DOHH2 (cell line): ENCODE results near the gene NUDT3.
A peak's percentile ranks its signal among the peaks of the same experiment; 100 is the strongest.

ENCODE experiments used
- H3F3A ChIP-seq: fragments of 200-600 bp; sonication (generic), shearing (Covaris generic); 2 replicates; pipeline ENCODE4 v1.6.0; 2016; ENCODE audit warnings: antibody characterized with exemption, mild to moderate bottlenecking; ENCODE audit not compliant: control insufficient read depth, insufficient read depth
- H3K27ac ChIP-seq: fragments of 200-600 bp; sonication (generic); 2 replicates; pipeline ENCODE4 v1.5.1; 2014; ENCODE audit warnings: low read depth, mild to moderate bottlenecking, low read length, moderate library complexity
- H3K27me3 ChIP-seq: fragments of 200-600 bp; sonication (generic); 2 replicates; pipeline ENCODE4 v1.6.1; 2014; ENCODE audit warnings: mild to moderate bottlenecking, low read length, mixed read lengths; ENCODE audit not compliant: control insufficient read depth
- H3K36me3 ChIP-seq: fragments of 200-600 bp; sonication (generic); 2 replicates; pipeline ENCODE4 v1.6.1; 2014; ENCODE audit warnings: mild to moderate bottlenecking, low read length, moderate library complexity, mixed read lengths; ENCODE audit not compliant: control insufficient read depth
- H3K4me1 ChIP-seq: fragments of 200-600 bp; sonication (generic); 2 replicates; pipeline ENCODE4 v1.6.1; 2014; ENCODE audit warnings: mild to moderate bottlenecking, low read length, mixed read lengths; ENCODE audit not compliant: control insufficient read depth
- H3K4me2 ChIP-seq: fragments of 200-600 bp; sonication (generic); 2 replicates; pipeline ENCODE4 v1.6.0; 2014; ENCODE audit warnings: mild to moderate bottlenecking, low read length, moderate library complexity
- H3K4me3 ChIP-seq: fragments of 200-600 bp; sonication (generic); 2 replicates; pipeline ENCODE4 v1.5.1; 2014; ENCODE audit warnings: mild to moderate bottlenecking, low read length, mixed read lengths
- H3K79me2 ChIP-seq: fragments of 200-600 bp; sonication (generic); 2 replicates; pipeline ENCODE4 v1.6.1; 2014; ENCODE audit warnings: mild to moderate bottlenecking, low read length, mixed read lengths; ENCODE audit not compliant: control insufficient read depth
- H3K9me2 ChIP-seq: fragments of 200-600 bp; sonication (generic); replicated peaks from 2 replicates; pipeline ENCODE4 v1.6.1; 2014; ENCODE audit warnings: mild to moderate bottlenecking, low read length, mixed read lengths; ENCODE audit not compliant: control insufficient read depth
- H3K9me3 ChIP-seq: fragments of 200-600 bp; sonication (generic); 2 replicates; pipeline ENCODE4 v1.6.1; 2014; ENCODE audit warnings: antibody characterized with exemption, low read length, mixed read lengths; ENCODE audit not compliant: control insufficient read depth, insufficient read depth
- H4K20me1 ChIP-seq: fragments of 200-600 bp; sonication (generic); 2 replicates; pipeline ENCODE4 v1.6.0; 2014; ENCODE audit warnings: low read depth, mild to moderate bottlenecking, antibody characterized with exemption, low read length, moderate library complexity; ENCODE audit not compliant: control insufficient read depth, insufficient read depth
- EZH2phosphoT487 ChIP-seq: fragments of 200-600 bp; sonication (generic); IDR thresholded peaks from 2 replicates; pipeline ENCODE4 v1.6.1; 2017; ENCODE audit warnings: borderline replicate concordance, mild to moderate bottlenecking, antibody characterized with exemption, low read length, moderate library complexity, mixed read lengths
- TF ChIP-seq, protein P1 (sequence below): fragments of 200-600 bp; sonication (generic); IDR thresholded peaks from one replicate; pipeline ENCODE4 v1.5.1; 2014; ENCODE audit warnings: antibody characterized with exemption, mild to moderate bottlenecking, low read depth, low read length; ENCODE audit not compliant: poor library complexity, severe bottlenecking

The NUDT3 gene

DNA sequence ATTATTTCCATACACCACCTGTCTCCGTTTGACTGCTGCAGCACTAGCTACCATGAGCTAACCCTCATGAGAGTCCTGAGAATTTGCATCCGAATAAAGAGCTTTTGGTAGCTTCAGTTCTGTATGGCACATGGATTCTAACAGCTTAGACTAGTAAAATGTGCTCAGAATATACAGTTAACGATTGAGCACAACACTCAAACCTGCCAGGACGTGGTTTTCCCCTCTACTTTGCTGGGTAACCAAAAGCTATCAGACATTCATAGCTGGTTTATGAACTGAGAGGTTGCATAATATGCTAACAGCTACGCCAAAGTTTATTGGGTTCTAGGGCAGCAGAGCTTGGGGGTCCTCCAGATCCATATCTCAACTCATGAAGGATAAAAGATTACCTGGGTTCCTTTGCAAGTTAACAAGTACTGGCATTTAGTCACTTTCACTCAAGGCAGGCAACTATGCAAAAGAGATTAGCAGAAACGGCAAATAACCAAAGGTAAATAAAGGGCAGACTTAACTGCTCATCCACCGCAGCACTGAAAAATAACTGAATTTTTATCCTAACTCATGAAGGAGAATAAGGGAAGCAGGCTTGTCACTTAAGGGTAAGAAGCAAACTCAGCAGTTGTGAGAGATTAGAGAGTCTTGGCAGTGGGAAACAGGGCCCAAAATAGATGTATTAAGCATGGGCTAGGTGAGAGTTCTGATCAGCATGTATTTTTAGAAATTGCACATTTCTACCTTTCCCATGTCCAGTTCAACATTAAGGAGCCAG is 29.4 kb downstream of the NUDT3 start:
- Histone ChIP-seq H3K79me2 (peaks cover 85% of the 10 kb centered on the region), H3K4me2 (peak overlapping the region; percentile 30; the same call in 1 of the 2 replicates), H3K4me3 (no peak overlapping the region), H3K27me3 (no peaks in the 10 kb centered on the region), H3K9me3 (no peaks in the 10 kb centered on the region), H4K20me1 (peaks cover 5% of the 10 kb centered on the region; the same call in 1 of the 2 replicates), H3K36me3 (peaks cover 3% of the 10 kb centered on the region; the same call in 1 of the 2 replicates), H3K9me2 (no peaks in the 10 kb centered on the region), H3F3A (no peaks in the 10 kb centered on the region), H3K4me1 (peaks cover 17% of the 10 kb centered on the region), H3K27ac (no peak overlapping the region)
- TF ChIP-seq, protein P1, sequence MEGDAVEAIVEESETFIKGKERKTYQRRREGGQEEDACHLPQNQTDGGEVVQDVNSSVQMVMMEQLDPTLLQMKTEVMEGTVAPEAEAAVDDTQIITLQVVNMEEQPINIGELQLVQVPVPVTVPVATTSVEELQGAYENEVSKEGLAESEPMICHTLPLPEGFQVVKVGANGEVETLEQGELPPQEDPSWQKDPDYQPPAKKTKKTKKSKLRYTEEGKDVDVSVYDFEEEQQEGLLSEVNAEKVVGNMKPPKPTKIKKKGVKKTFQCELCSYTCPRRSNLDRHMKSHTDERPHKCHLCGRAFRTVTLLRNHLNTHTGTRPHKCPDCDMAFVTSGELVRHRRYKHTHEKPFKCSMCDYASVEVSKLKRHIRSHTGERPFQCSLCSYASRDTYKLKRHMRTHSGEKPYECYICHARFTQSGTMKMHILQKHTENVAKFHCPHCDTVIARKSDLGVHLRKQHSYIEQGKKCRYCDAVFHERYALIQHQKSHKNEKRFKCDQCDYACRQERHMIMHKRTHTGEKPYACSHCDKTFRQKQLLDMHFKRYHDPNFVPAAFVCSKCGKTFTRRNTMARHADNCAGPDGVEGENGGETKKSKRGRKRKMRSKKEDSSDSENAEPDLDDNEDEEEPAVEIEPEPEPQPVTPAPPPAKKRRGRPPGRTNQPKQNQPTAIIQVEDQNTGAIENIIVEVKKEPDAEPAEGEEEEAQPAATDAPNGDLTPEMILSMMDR = no peak
- no peak for TF ChIP-seq EZH2phosphoT487

DNA sequence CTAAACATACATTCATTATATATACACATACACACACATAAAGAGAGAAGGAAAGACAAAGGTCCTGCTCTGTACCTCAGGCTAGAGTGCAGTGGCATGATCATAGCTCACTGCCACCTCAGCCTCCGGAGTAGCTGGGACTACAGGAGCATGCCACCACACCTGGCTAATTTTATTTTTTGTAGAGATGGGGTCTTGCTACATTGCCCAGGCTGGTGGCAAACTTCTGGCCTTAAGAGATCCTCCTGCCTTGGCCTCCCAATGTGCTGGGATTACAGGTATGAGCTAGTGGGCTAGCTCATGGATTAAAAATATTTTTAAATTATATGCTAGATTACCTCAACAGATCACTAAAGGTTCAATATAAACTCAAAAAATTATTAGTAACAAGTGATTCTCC is 30.3 kb downstream of the NUDT3 start:
- peaks cover 8% of the 10 kb centered on the region; the same call in 1 of the 2 replicates for H4K20me1 ChIP-seq
- no peak overlapping the region for H3K4me2 ChIP-seq
- no peaks in the 10 kb centered on the region for H3K9me3 ChIP-seq
- H3K9me2 ChIP-seq = no peaks in the 10 kb centered on the region
- H3K27me3 ChIP-seq = no peaks in the 10 kb centered on the region
- H3K4me1 ChIP-seq = peaks cover 17% of the 10 kb centered on the region
- H3K4me3 ChIP-seq = no peak overlapping the region
- no peak overlapping the region for H3K27ac ChIP-seq
- peaks cover 3% of the 10 kb centered on the region; the same call in 1 of the 2 replicates for H3K36me3 ChIP-seq
- no peak for TF ChIP-seq EZH2phosphoT487
- TF ChIP-seq, protein P1 = no peak
- no peaks in the 10 kb centered on the region for H3F3A ChIP-seq
- peaks cover 87% of the 10 kb centered on the region for H3K79me2 ChIP-seq

DNA sequence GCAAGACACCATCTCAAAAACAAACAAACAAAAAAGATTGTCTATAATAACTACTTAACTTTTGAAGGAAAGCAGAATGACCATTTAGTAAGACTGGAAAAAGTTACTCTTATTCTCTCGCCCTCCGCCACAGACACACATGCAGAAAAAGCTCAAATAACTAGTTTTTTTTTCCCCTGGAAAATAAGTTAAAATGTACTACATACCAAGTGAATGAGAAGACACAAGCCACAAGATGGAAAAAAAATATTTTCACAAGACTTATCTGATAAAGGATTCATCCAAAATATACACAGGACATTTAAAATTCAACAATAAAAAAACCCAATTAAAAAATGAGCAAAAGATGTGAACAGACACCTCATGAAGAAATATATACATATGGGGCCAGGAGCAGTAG is 31.9 kb downstream of the NUDT3 start:
- TF ChIP-seq, protein P1 = no peak
- TF ChIP-seq EZH2phosphoT487 = no peak
- H4K20me1 ChIP-seq = peaks cover 8% of the 10 kb centered on the region; the same call in 1 of the 2 replicates

More for the DNA sequence above, 31.9 kb downstream of the NUDT3 start:
- no peak overlapping the region for H3K27ac ChIP-seq
- H3K27me3 ChIP-seq = no peaks in the 10 kb centered on the region
- H3K4me3 ChIP-seq = no peak overlapping the region
- peaks cover 3% of the 10 kb centered on the region; the same call in 1 of the 2 replicates for H3K36me3 ChIP-seq
- peaks cover 17% of the 10 kb centered on the region for H3K4me1 ChIP-seq
- no peak overlapping the region for H3K4me2 ChIP-seq
- H3K79me2 ChIP-seq = peaks cover 89% of the 10 kb centered on the region
- H3F3A ChIP-seq = no peaks in the 10 kb centered on the region
- H3K9me2 ChIP-seq = no peaks in the 10 kb centered on the region
- H3K9me3 ChIP-seq = no peaks in the 10 kb centered on the region
